Activated CD4-positive, alpha-beta T cell treated with anti-CD3 and anti-CD28 coated beads for 36 hours (primary cell): Measurements from ENCODE around the gene HERPUD2. TPM values are rescaled to one million over a fixed set of nuclear protein-coding genes. Genes with fewer than 3 reads are reported as not detected.

Experiments used
- ATAC-seq: fragments of 200-7000 bp; cut with Tn5 transposase; one replicate; pipeline ENCODE4 v1.10.0; 2021; ENCODE audit warnings: mild to moderate bottlenecking, moderate library complexity
- CTCF ChIA-PET: fragments of 350-600 bp; sonication (Branson Sonifier 250); formaldehyde crosslinking; loops from one replicate; lab custom pipeline; 2021; ENCODE audit warnings: antibody characterized with exemption; lab: Charles Lee
- POLR2A ChIA-PET: fragments of 350-600 bp; sonication (Branson Sonifier 250); formaldehyde crosslinking; loops from one replicate; lab custom pipeline; 2021; ENCODE audit warnings: antibody characterized with exemption, inconsistent platforms; lab: Charles Lee
- DNase-seq: peaks from one replicate; pipeline ENCODE4 v3.0.0-alpha.2; 2020
- H3K27ac Mint-ChIP-seq: one replicate; pipeline ENCODE4 v1.8.0; 2021; ENCODE audit warnings: mixed read lengths
- H3K27me3 Mint-ChIP-seq: one replicate; pipeline ENCODE4 v1.8.0; 2021; ENCODE audit warnings: mixed read lengths
- H3K36me3 Mint-ChIP-seq: one replicate; pipeline ENCODE4 v1.8.0; 2021; ENCODE audit warnings: low read depth, mixed read lengths
- H3K4me1 Mint-ChIP-seq: one replicate; pipeline ENCODE4 v1.8.0; 2021; ENCODE audit warnings: mixed read lengths
- H3K4me3 Mint-ChIP-seq: one replicate; pipeline ENCODE4 v1.8.0; 2021; ENCODE audit warnings: mild to moderate bottlenecking, moderate library complexity, mixed read lengths
- H3K9me3 Mint-ChIP-seq: one replicate; pipeline ENCODE4 v1.8.0; 2021; ENCODE audit warnings: low read depth, mixed read lengths
- intact Hi-C, 2 experiments: fragments of 100-400 bp; cut with DNase I in 1 of 2; cut with micrococcal nuclease in 1 of 2; formaldehyde crosslinking; loops; one replicate each; pipeline versions ENCODE4 v1.14.2 to v1.15.1; 2022 to 2024; cut with DNase I, micrococcal nuclease
- total RNA-seq, 2 experiments: library from RNA; stranded (reverse); gene quantifications; one replicate each; pipeline ENCODE4 v1.2.3, GENCODE V29; 2021

Gene HERPUD2
- total RNA-seq, 2 experiments from 2014 or later: 22.1 to 26.7 TPM

- POLR2A ChIA-PET: no interaction called here
Observed at GRCh38 chr7:35714407-35714806, 19.5 kb upstream of the HERPUD2 start.

GRCh38 chr7:35712563-35713226 lies 17.8 kb upstream of the HERPUD2 start:
- H3K4me1 Mint-ChIP-seq: peaks cover 13% of the 10 kb centered on the region

More at GRCh38 chr7:35714407-35714806, 19.5 kb upstream of the HERPUD2 start:
- CTCF ChIA-PET: no interaction called here
- Mint-ChIP-seq H3K4me1 (peaks cover 9% of the 10 kb centered on the region), H3K4me3 (no peak overlapping the region), H3K9me3 (no peaks in the 10 kb centered on the region), H3K36me3 (no peaks in the 10 kb centered on the region), H3K27me3 (peaks cover 2% of the 10 kb centered on the region), H3K27ac (no peak overlapping the region)
- DNase-seq: no peak
- ATAC-seq: no peak
- intact Hi-C loops: no loop called here

GRCh38 chr7:35707422-35707821 lies 12.5 kb upstream of the HERPUD2 start:
- CTCF ChIA-PET: interaction anchor here (0.9 to 3.9 kb wide), 5 partner anchors 18 to 203 kb away, joined by 3 to 16 read pairs (median 3); no protein-coding TSS in a partner anchor
- no peak for ATAC-seq
- H3K4me1 Mint-ChIP-seq: peaks cover 15% of the 10 kb centered on the region
- no peaks in the 10 kb centered on the region for H3K9me3 Mint-ChIP-seq
- no peak overlapping the region for H3K27ac Mint-ChIP-seq
- peaks cover 2% of the 10 kb centered on the region for H3K27me3 Mint-ChIP-seq
- no peak overlapping the region for H3K4me3 Mint-ChIP-seq
- no peak for DNase-seq
- POLR2A ChIA-PET: no interaction called here
- no peaks in the 10 kb centered on the region for H3K36me3 Mint-ChIP-seq
- intact Hi-C loops: loop anchor here in 1 of 2 experiments (5.0 kb wide), 1 partner anchor 270 kb away; no protein-coding TSS in a partner anchor

More at GRCh38 chr7:35712563-35713226, 17.8 kb upstream of the HERPUD2 start:
- no peak for DNase-seq
- CTCF ChIA-PET: interaction anchor here (0.6 to 2.7 kb wide), 6 partner anchors 10 to 194 kb away, joined by 3 to 13 read pairs (median 4); no protein-coding TSS in a partner anchor
- intact Hi-C loops: no loop called here
- H3K36me3 Mint-ChIP-seq: no peaks in the 10 kb centered on the region
- POLR2A ChIA-PET: no interaction called here
- H3K4me3 Mint-ChIP-seq: no peak overlapping the region
- ATAC-seq: no peak
- H3K27me3 Mint-ChIP-seq: peaks cover 2% of the 10 kb centered on the region
- H3K9me3 Mint-ChIP-seq: no peaks in the 10 kb centered on the region
- H3K27ac Mint-ChIP-seq: no peak overlapping the region

- H3K36me3 Mint-ChIP-seq: no peaks in the 10 kb centered on the region
- intact Hi-C loops: loop anchor here in 1 of 2 experiments (5.0 kb wide), 1 partner anchor 271 kb away; no protein-coding TSS in a partner anchor
Observed at GRCh38 chr7:35705932-35706461, 11.1 kb upstream of the HERPUD2 start.

GRCh38 chr7:35704261-35704660 lies 9.3 kb upstream of the HERPUD2 start:
- intact Hi-C loops: no loop called here
- CTCF ChIA-PET: interaction anchor here (1.2 to 2.8 kb wide), 3 partner anchors 189 to 205 kb away, joined by 3 to 11 read pairs (median 5); no protein-coding TSS in a partner anchor
- POLR2A ChIA-PET: interaction anchor here (1.0 kb wide), 1 partner anchor 9 kb away, joined by 4 read pairs; no protein-coding TSS in a partner anchor
- no peaks in the 10 kb centered on the region for H3K36me3 Mint-ChIP-seq
- H3K4me3 Mint-ChIP-seq: no peak overlapping the region
- no peak overlapping the region for H3K27ac Mint-ChIP-seq
- H3K27me3 Mint-ChIP-seq: no peaks in the 10 kb centered on the region
- H3K9me3 Mint-ChIP-seq: no peaks in the 10 kb centered on the region
- H3K4me1 Mint-ChIP-seq: peaks cover 24% of the 10 kb centered on the region
- ATAC-seq: no peak
- DNase-seq: no peak

More at GRCh38 chr7:35705932-35706461, 11.1 kb upstream of the HERPUD2 start:
- H3K9me3 Mint-ChIP-seq: no peaks in the 10 kb centered on the region
- no peak overlapping the region for H3K27ac Mint-ChIP-seq
- ATAC-seq: no peak
- DNase-seq: no peak
- H3K4me3 Mint-ChIP-seq: no peak overlapping the region
- H3K4me1 Mint-ChIP-seq: peaks cover 17% of the 10 kb centered on the region
- CTCF ChIA-PET: interaction anchor here (0.7 to 2.8 kb wide), 4 partner anchors 97 to 204 kb away, joined by 3 to 11 read pairs (median 4); no protein-coding TSS in a partner anchor
- H3K27me3 Mint-ChIP-seq: peaks cover 2% of the 10 kb centered on the region
- POLR2A ChIA-PET: no interaction called here

- H3K27me3 Mint-ChIP-seq: no peaks in the 10 kb centered on the region
- no peaks in the 10 kb centered on the region for H3K36me3 Mint-ChIP-seq
- ATAC-seq (no peak), DNase-seq (no peak)
- no peak overlapping the region for H3K4me3 Mint-ChIP-seq
- ChIA-PET POLR2A (no interaction called here), CTCF (interaction anchor here (0.6 kb wide), 1 partner anchor 204 kb away, joined by 4 read pairs; no protein-coding TSS in a partner anchor)
- peaks cover 22% of the 10 kb centered on the region for H3K4me1 Mint-ChIP-seq
- intact Hi-C loops: no loop called here
- H3K9me3 Mint-ChIP-seq: no peaks in the 10 kb centered on the region
- no peak overlapping the region for H3K27ac Mint-ChIP-seq
Observed at GRCh38 chr7:35702541-35702940, 7.6 kb upstream of the HERPUD2 start.

GRCh38 chr7:35701287-35701900 lies 6.5 kb upstream of the HERPUD2 start:
- Mint-ChIP-seq H3K4me1 (peaks cover 27% of the 10 kb centered on the region), H3K36me3 (peaks cover 9% of the 10 kb centered on the region), H3K27ac (no peak overlapping the region), H3K9me3 (no peaks in the 10 kb centered on the region), H3K4me3 (no peak overlapping the region), H3K27me3 (no peaks in the 10 kb centered on the region)
- ChIA-PET POLR2A (no interaction called here), CTCF (interaction anchor here (1.2 to 2.4 kb wide), 3 partner anchors 21 to 208 kb away, joined by 4 to 13 read pairs (median 4); no protein-coding TSS in a partner anchor)
- DNase-seq: peak; percentile 24
- peak; percentile 56 for ATAC-seq
- intact Hi-C loops: no loop called here

- no peak for DNase-seq
- ChIA-PET POLR2A (interaction anchor here (0.8 to 1.4 kb wide), 2 partner anchors 22 to 100 kb away, joined by 3 to 5 read pairs; partner anchors contain the start of gene SEPTIN7), CTCF (interaction anchor here (1.2 to 2.4 kb wide), 7 partner anchors 9 to 208 kb away, joined by 4 to 13 read pairs (median 6); no protein-coding TSS in a partner anchor)
- intact Hi-C loops: loop anchor here in 1 of 2 experiments (1.0 kb wide), 1 partner anchor 22 kb away; no protein-coding TSS in a partner anchor
- no peaks in the 10 kb centered on the region for H3K9me3 Mint-ChIP-seq
- H3K36me3 Mint-ChIP-seq: peaks cover 11% of the 10 kb centered on the region
- H3K4me1 Mint-ChIP-seq: peaks cover 33% of the 10 kb centered on the region
- H3K4me3 Mint-ChIP-seq: no peak overlapping the region
- no peak for ATAC-seq
- H3K27ac Mint-ChIP-seq: no peak overlapping the region
- no peaks in the 10 kb centered on the region for H3K27me3 Mint-ChIP-seq
Observed at GRCh38 chr7:35700865-35701264, 5.9 kb upstream of the HERPUD2 start.

GRCh38 chr7:35700333-35700732 lies 5.4 kb upstream of the HERPUD2 start:
- Mint-ChIP-seq H3K36me3 (peaks cover 13% of the 10 kb centered on the region), H3K4me1 (peaks cover 34% of the 10 kb centered on the region), H3K4me3 (no peak overlapping the region), H3K9me3 (no peaks in the 10 kb centered on the region), H3K27ac (peak overlapping the region; percentile 49), H3K27me3 (no peaks in the 10 kb centered on the region)
- ChIA-PET CTCF (interaction anchor here (0.6 to 2.4 kb wide), 10 partner anchors 9 to 207 kb away, joined by 3 to 13 read pairs (median 6); partner anchors contain the start of gene SEPTIN7), POLR2A (interaction anchor here (0.6 to 1.4 kb wide), 5 partner anchors 9 to 677 kb away, joined by 3 to 6 read pairs (median 3); partner anchors contain the start of gene SEPTIN7)
- intact Hi-C loops: loop anchor here in 1 of 2 experiments (1.0 kb wide), 1 partner anchor 23 kb away; no protein-coding TSS in a partner anchor
- ATAC-seq (peak; percentile 60), DNase-seq (no peak)

GRCh38 chr7:35699796-35700305 lies 4.9 kb upstream of the HERPUD2 start:
- peak overlapping the region; percentile 49 for H3K27ac Mint-ChIP-seq
- intact Hi-C loops: loop anchor here (1.0 to 10.0 kb wide), 3 partner anchors 23 to 665 kb away; a partner anchor contains a TSS
- POLR2A ChIA-PET: interaction anchor here (0.6 to 1.4 kb wide), 5 partner anchors 10 to 678 kb away, joined by 3 to 6 read pairs (median 3); partner anchors contain the start of gene SEPTIN7
- peaks cover 16% of the 10 kb centered on the region for H3K36me3 Mint-ChIP-seq
- no peaks in the 10 kb centered on the region for H3K27me3 Mint-ChIP-seq
- no peak for DNase-seq
- no peak overlapping the region for H3K4me3 Mint-ChIP-seq
- H3K9me3 Mint-ChIP-seq: no peaks in the 10 kb centered on the region
- peaks cover 34% of the 10 kb centered on the region for H3K4me1 Mint-ChIP-seq
- ATAC-seq: no peak
- CTCF ChIA-PET: interaction anchor here (0.6 to 2.4 kb wide), 10 partner anchors 9 to 207 kb away, joined by 3 to 13 read pairs (median 6); partner anchors contain the start of gene SEPTIN7
